ENCODE results near the gene KLK3.

- TF ChIP-seq CTCF (IDR thresholded peaks at IDR 0.05) (no peak), POLR2AphosphoS5 (IDR thresholded peaks at IDR 0.05) (no peak), POLR2A (IDR thresholded peaks at IDR 0.05) (no peak)
These were observed 22.6 kb downstream of the KLK3 start for GRCh38 chr19:50877338-50877737.
